GM21367 (cell line): ENCODE results near the gene PGAM5.
"Not testable (repeated sequence)": the region's sequence is repeated elsewhere in the genome, so short reads cannot be mapped to it uniquely, and the experiment has no call there.

Experiments
- ATAC-seq: cut with Tn5 transposase; IDR thresholded peaks from one replicate; pipeline ENCODE4 v1.9.1; 2021; ENCODE audit not compliant: unreplicated experiment

PGAM5 gene

GRCh38 chr12:132741620-132742019, 31.0 kb downstream of the PGAM5 start:
- no peak for ATAC-seq

GRCh38 chr12:132743831-132744230, 33.2 kb downstream of the PGAM5 start:
- ATAC-seq: no peak

GRCh38 chr12:132746613-132747012, 36.0 kb downstream of the PGAM5 start:
- ATAC-seq: no peak

GRCh38 chr12:132747395-132747794, 36.8 kb downstream of the PGAM5 start:
- no peak for ATAC-seq

- no peak for ATAC-seq
These were observed 37.3 kb downstream of the PGAM5 start for GRCh38 chr12:132747896-132748295.

GRCh38 chr12:132748319-132748718, 37.7 kb downstream of the PGAM5 start:
- no peak for ATAC-seq

- ATAC-seq: not testable (repeated sequence)
These were observed 43.0 kb downstream of the PGAM5 start for GRCh38 chr12:132753670-132754069.

- no peak for ATAC-seq
These were observed 43.7 kb downstream of the PGAM5 start for GRCh38 chr12:132754160-132754932.

GRCh38 chr12:132758825-132759224, 48.2 kb downstream of the PGAM5 start:
- not testable (repeated sequence) for ATAC-seq

GRCh38 chr12:132759359-132759758, 48.7 kb downstream of the PGAM5 start:
- no peak for ATAC-seq

GRCh38 chr12:132761032-132761920, 50.6 kb downstream of the PGAM5 start, which contains the start of gene ANKLE2:
ANKLE2 (minus strand) TSS chr12:132761832; CDS start chr12:132761798, 34 bp downstream.
- ATAC-seq: peak; percentile 17

GRCh38 chr12:132761921-132762583, 51.4 kb downstream of the PGAM5 start:
- ATAC-seq: peak; percentile 68

- no peak for ATAC-seq
These were observed 53.6 kb downstream of the PGAM5 start for GRCh38 chr12:132764231-132764630.

- ATAC-seq: no peak
These were observed 54.7 kb downstream of the PGAM5 start for GRCh38 chr12:132765361-132765760.

GRCh38 chr12:132766380-132767085, 55.9 kb downstream of the PGAM5 start:
- no peak for ATAC-seq

GRCh38 chr12:132771126-132771838, 60.6 kb downstream of the PGAM5 start:
- ATAC-seq: peak; percentile 41
